22Rv1 (cell line): ENCODE data around the gene RTTN.

Experiments
- H3K27ac ChIP-seq: fragments of 450-650 bp; 2 replicates; pipeline ENCODE4 v1.5.1; 2017
- ZFX ChIP-seq: fragments of 450-650 bp; IDR thresholded peaks from 2 replicates; pipeline ENCODE4 v1.6.1; 2017; ENCODE audit warnings: antibody characterized with exemption, borderline replicate concordance
- TF ChIP-seq, protein P1 (sequence below): fragments of 450-650 bp; IDR thresholded peaks from 2 replicates; pipeline ENCODE4 v1.5.1; 2017; ENCODE audit warnings: mild to moderate bottlenecking

The RTTN gene

DNA sequence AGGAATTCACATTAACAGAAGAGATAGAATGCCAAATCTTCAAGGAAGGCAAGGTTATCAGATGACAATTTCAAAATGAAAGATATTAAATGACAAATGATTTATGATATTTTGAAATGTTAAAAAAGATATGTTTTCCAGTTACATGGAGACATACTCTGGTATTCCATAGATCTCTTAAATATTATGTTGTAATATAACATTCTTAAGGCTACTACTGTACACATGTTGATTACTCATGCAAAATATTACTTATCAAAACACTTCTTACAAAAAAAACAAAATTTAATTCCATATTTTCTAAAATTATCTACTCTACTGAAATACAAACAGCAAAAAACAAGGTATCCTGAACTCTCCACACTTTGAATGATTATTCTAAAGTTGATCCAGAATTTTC lies 22.9 kb downstream of the RTTN start:
- TF ChIP-seq ZFX, result no peak
- TF ChIP-seq, protein P1, sequence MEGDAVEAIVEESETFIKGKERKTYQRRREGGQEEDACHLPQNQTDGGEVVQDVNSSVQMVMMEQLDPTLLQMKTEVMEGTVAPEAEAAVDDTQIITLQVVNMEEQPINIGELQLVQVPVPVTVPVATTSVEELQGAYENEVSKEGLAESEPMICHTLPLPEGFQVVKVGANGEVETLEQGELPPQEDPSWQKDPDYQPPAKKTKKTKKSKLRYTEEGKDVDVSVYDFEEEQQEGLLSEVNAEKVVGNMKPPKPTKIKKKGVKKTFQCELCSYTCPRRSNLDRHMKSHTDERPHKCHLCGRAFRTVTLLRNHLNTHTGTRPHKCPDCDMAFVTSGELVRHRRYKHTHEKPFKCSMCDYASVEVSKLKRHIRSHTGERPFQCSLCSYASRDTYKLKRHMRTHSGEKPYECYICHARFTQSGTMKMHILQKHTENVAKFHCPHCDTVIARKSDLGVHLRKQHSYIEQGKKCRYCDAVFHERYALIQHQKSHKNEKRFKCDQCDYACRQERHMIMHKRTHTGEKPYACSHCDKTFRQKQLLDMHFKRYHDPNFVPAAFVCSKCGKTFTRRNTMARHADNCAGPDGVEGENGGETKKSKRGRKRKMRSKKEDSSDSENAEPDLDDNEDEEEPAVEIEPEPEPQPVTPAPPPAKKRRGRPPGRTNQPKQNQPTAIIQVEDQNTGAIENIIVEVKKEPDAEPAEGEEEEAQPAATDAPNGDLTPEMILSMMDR, result no peak
- no peak overlapping the region for H3K27ac ChIP-seq

DNA sequence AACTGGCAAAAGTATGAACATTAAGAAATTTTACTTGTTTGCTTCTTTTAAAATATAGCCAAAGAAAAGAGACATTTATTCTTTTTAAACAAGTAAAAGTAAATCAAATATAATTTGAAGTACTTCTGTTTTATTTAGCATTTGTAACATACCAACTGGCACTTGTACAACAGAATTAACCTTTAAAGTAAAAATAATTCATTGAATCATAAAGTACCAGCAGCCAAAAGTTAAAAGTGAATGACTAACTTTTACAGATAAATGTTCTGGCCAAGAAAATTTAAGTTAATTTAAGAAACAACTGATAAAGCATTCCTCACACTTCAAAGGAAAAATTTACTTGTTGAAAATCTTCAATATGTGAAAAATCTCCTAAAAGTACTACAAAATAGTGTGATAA lies 23.8 kb downstream of the RTTN start:
- TF ChIP-seq ZFX, result no peak
- TF ChIP-seq, protein P1, result no peak
- H3K27ac ChIP-seq, result no peak overlapping the region

DNA sequence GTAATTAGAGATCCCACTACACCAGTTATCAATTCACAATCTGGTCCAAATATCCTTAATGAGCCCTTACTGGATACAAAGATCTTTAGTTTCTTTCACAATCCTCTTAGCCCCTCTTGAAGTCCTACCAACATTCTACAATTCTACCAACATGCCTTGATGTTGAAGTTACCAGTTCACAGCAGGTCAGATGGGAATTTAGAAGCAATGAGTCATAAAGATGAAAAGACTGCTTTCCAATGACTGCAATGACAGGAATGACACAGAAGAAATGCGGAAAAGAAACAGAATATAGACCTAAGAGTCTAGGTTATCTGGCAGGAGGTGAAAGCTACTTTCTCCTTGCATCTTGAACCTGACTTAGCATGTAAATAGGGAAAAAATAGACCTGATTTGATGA lies 24.5 kb downstream of the RTTN start:
- TF ChIP-seq, protein P1, result no peak
- TF ChIP-seq ZFX, result no peak
- no peak overlapping the region for H3K27ac ChIP-seq

DNA sequence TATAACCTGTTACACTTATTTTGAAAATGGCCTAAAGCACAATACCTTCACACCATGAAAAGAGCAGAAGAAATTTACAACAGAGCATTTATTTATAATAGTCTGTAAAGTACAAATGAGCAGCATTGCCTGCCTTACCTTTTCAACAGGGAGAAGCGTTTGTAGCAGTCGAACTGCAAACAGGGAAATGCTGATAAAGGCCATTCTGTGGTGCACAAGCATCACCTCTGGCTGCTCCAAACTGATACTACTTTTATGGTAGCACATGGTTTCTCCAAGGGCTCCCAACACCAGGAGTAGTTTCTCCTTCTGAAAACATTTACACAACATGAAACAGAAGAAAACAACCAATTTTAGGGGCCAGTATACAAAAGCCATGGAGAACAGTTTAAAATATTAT lies 28.9 kb downstream of the RTTN start:
- no peak overlapping the region for H3K27ac ChIP-seq
- TF ChIP-seq, protein P1, result no peak

DNA sequence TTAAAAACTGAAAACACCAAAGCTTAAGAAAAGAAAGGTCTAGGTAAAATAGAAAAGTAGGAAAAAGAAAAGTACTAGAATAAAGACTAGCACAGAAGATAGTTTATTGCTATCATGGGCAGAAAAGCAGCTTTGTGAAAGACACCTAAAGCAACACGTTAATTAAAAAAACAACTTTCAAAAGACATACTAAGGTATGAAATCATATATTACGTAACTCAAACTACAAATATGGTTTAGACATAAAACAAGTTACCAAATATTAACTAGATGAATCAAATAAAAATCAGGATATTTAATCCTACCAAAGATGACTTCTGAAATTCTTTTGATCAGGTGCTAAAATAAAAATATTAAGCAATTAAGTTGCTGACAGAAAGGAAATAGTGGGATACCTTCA lies 30.3 kb downstream of the RTTN start:
- H3K27ac ChIP-seq, result no peak overlapping the region
- TF ChIP-seq, protein P1, result no peak
- no peak for TF ChIP-seq ZFX

DNA sequence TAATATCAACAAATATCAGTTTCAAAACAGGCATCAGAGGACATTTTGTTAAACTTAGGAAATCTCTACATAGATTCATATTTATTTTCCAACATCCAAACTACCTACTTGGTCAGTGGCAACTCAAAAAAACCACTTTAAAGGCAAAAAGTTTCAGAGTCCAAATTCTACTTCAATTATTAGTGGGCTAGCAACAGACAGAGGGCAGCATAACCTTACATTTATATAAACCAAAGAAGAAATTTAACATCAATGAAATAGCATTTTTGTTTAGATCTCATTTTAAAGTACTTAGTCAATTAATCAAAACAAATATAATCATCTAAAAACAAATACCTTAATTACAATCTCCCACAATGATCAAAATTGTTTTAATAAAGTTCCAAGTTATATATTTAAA lies 33.3 kb downstream of the RTTN start:
- H3K27ac ChIP-seq, result no peak overlapping the region
- TF ChIP-seq, protein P1, result no peak
- no peak for TF ChIP-seq ZFX

DNA sequence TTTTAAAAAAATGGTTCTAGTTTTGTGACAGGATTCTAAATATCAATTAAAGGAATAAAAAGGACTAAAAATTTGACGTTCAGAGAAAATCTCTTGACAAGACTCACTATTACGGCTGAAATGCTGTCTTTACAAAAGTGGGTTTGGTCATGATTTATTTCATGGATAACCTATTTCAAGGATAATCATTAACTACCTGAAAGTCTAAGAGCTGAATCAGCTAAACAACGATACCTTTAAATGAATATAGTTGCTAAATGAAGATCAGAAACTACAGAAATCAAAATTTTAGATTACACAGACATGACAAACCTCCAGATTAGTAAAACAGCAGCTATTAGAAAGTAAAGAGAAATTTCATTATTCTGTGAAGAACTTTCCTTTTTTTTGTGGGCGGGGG lies 35.7 kb downstream of the RTTN start:
- TF ChIP-seq ZFX, result no peak
- TF ChIP-seq, protein P1, result no peak
- H3K27ac ChIP-seq, result no peak overlapping the region
